SK-N-SH (cell line): ENCODE data around the gene TGFA. TPM values are rescaled to one million over a fixed set of nuclear protein-coding genes. Genes with fewer than 3 reads are reported as not detected.
A peak's percentile ranks its signal among the peaks of the same experiment; 100 is the strongest.

Experiments used
- CTCF ChIA-PET: fragments of 300-600, 350-600 bp; formaldehyde crosslinking; extraction: SDS; loops from one replicate; lab custom pipeline; 2021; lab: Yijun Ruan, JAX
- POLR2A ChIA-PET: fragments of 350-600 bp; sonication (Branson Sonifier 250); formaldehyde crosslinking; extraction: SDS; loops from one replicate; lab custom pipeline; 2020; ENCODE audit warnings: antibody characterized with exemption, inconsistent platforms; lab: Yijun Ruan, JAX
- DNase-seq: peaks from one replicate; pipeline ENCODE4 v3.0.0; 2012
- H2AFZ ChIP-seq: fragments of 200-600 bp; sonication (generic); 2 replicates; pipeline ENCODE4 v1.8.1; 2016; ENCODE audit warnings: antibody characterized with exemption, mild to moderate bottlenecking, low read depth
- H3F3A ChIP-seq: fragments of 200-600 bp; sonication (generic); replicated peaks from 2 replicates; pipeline ENCODE3; 2016; ENCODE audit warnings: antibody characterized with exemption, mild to moderate bottlenecking; ENCODE audit not compliant: insufficient read depth
- H3K27ac ChIP-seq, 2 experiments: fragments of 200-500 bp in 1 of 2; fragments of 200-600 bp in 1 of 2; sonication (Bioruptor generic) in 1 of 2; sonication (generic), shearing (Covaris generic) in 1 of 2; 2 replicates each; pipeline versions ENCODE4 v1.5.1 to v1.6.1; 2014 to 2016; ENCODE audit warnings: low read depth in 2 of 2, inconsistent platforms in 1 of 2, low read length in 1 of 2, mild to moderate bottlenecking in 1 of 2, mixed read lengths in 1 of 2
- H3K27me3 ChIP-seq: fragments of 200-600 bp; sonication (generic), shearing (Covaris generic); 2 replicates; pipeline ENCODE4 v1.6.1; 2016; ENCODE audit warnings: mixed run types; ENCODE audit not compliant: insufficient read depth
- H3K36me3 ChIP-seq, 2 experiments: fragments of 200-500 bp in 1 of 2; fragments of 200-600 bp in 1 of 2; sonication (Bioruptor generic) in 1 of 2; sonication (generic) in 1 of 2; replicated peaks in 1 of 2; 2 replicates each; pipeline versions ENCODE3 to v1.5.1; 2014 to 2016; ENCODE audit warnings: low read length in 1 of 2, mild to moderate bottlenecking in 1 of 2; ENCODE audit not compliant: insufficient read depth in 2 of 2, control insufficient read depth in 1 of 2
- H3K4me1 ChIP-seq, 2 experiments: fragments of 200-500 bp in 1 of 2; fragments of 200-600 bp in 1 of 2; sonication (Bioruptor generic) in 1 of 2; sonication (generic), shearing (Covaris generic) in 1 of 2; 2 replicates each; pipeline versions ENCODE4 v1.5.1 to v1.6.1; 2014 to 2016; ENCODE audit warnings: low read depth in 1 of 2, low read length in 1 of 2, mixed run types in 1 of 2; ENCODE audit not compliant: insufficient read depth in 2 of 2, control insufficient read depth in 1 of 2
- H3K4me2 ChIP-seq: fragments of 200-600 bp; sonication (generic), shearing (Covaris generic); 2 replicates; pipeline ENCODE4 v1.6.1; 2017; ENCODE audit warnings: mixed run types
- H3K4me3 ChIP-seq, 2 experiments: fragments of 200-500 bp in 1 of 2; fragments of 200-600 bp in 1 of 2; sonication (Bioruptor generic) in 1 of 2; sonication (generic), shearing (Covaris generic) in 1 of 2; 2 replicates each; pipeline versions ENCODE4 v1.5.1 to v1.8.1; 2014 to 2016; ENCODE audit warnings: low read depth in 2 of 2, inconsistent platforms in 1 of 2, low read length in 1 of 2, mild to moderate bottlenecking in 1 of 2, mixed read lengths in 1 of 2, moderate library complexity in 1 of 2
- H3K79me2 ChIP-seq: fragments of 200-600 bp; sonication (generic); 2 replicates; pipeline ENCODE4 v1.8.1; 2017; ENCODE audit warnings: mild to moderate bottlenecking; ENCODE audit not compliant: insufficient read depth
- H3K9ac ChIP-seq: fragments of 200-600 bp; sonication (generic); 2 replicates; pipeline ENCODE4 v1.6.1; 2017; ENCODE audit warnings: mixed run types
- H3K9me2 ChIP-seq: fragments of 200-600 bp; sonication (generic); 2 replicates; pipeline ENCODE4 v1.6.1; 2017; ENCODE audit warnings: mixed run types
- H3K9me3 ChIP-seq: fragments of 200-600 bp; sonication (generic); 2 replicates; pipeline ENCODE4 v1.6.1; 2017; ENCODE audit warnings: mixed run types, mild to moderate bottlenecking, moderate library complexity
- H4K20me1 ChIP-seq: fragments of 200-600 bp; sonication (generic); 2 replicates; pipeline ENCODE4 v1.6.1; 2017; ENCODE audit warnings: mild to moderate bottlenecking, mixed run types; ENCODE audit not compliant: insufficient read depth
- EP300 ChIP-seq, 2 experiments: IDR thresholded peaks; 2 replicates each; pipeline versions ENCODE4 v1.4.0 to v1.6.1; 2012; ENCODE audit warnings: borderline replicate concordance in 1 of 2, low read depth in 1 of 2, low read length in 1 of 2
- FOSL2 ChIP-seq: IDR thresholded peaks from 2 replicates; pipeline ENCODE4 v1.4.0; 2012; ENCODE audit warnings: low read depth, mild to moderate bottlenecking, moderate library complexity, borderline replicate concordance
- GATA2 ChIP-seq: sonication (generic); formaldehyde crosslinking; IDR thresholded peaks from 2 replicates; pipeline ENCODE4 v1.5.0; 2020; ENCODE audit warnings: mild to moderate bottlenecking, missing genetic modification reagents
- IRF3 ChIP-seq: fragments of 150-350 bp; IDR thresholded peaks from 2 replicates; pipeline ENCODE4 v1.6.1; 2016; ENCODE audit warnings: mild to moderate bottlenecking, low read depth, low read length
- JUND ChIP-seq: IDR thresholded peaks from 2 replicates; pipeline ENCODE4 v1.4.0; 2012
- NRF1 ChIP-seq: IDR thresholded peaks from 2 replicates; pipeline ENCODE4 v1.6.1; 2012; ENCODE audit warnings: low read depth, mild to moderate bottlenecking, low read length
- POLR2AphosphoS5 ChIP-seq: IDR thresholded peaks from 2 replicates; pipeline ENCODE4 v1.6.1; 2012; ENCODE audit warnings: low read depth, low read length
- REST ChIP-seq: IDR thresholded peaks from 2 replicates; pipeline ENCODE4 v1.6.1; 2012; ENCODE audit warnings: mild to moderate bottlenecking, low read depth, low read length, moderate library complexity
- RFX5 ChIP-seq: IDR thresholded peaks from 2 replicates; pipeline ENCODE4 v1.6.1; 2012; ENCODE audit warnings: mild to moderate bottlenecking, improper control_type of control experiment, low read length
- RXRA ChIP-seq: IDR thresholded peaks from 2 replicates; pipeline ENCODE4 v1.4.0; 2012; ENCODE audit warnings: low read depth, mild to moderate bottlenecking, borderline replicate concordance
- SIN3A ChIP-seq: IDR thresholded peaks from 2 replicates; pipeline ENCODE4 v1.6.1; 2012; ENCODE audit warnings: low read depth, mild to moderate bottlenecking, low read length, moderate library complexity, borderline replicate concordance
- TAF1 ChIP-seq: IDR thresholded peaks from 2 replicates; pipeline ENCODE4 v1.6.1; 2012; ENCODE audit warnings: low read depth, mild to moderate bottlenecking, low read length, moderate library complexity, borderline replicate concordance
- TEAD4 ChIP-seq: IDR thresholded peaks from 2 replicates; pipeline ENCODE4 v1.4.0; 2012; ENCODE audit warnings: mild to moderate bottlenecking, borderline replicate concordance; ENCODE audit not compliant: insufficient read depth
- USF1 ChIP-seq: IDR thresholded peaks from 2 replicates; pipeline ENCODE4 v1.4.0; 2012; ENCODE audit warnings: low read depth, borderline replicate concordance
- USF2 ChIP-seq: fragments of 150-350 bp; IDR thresholded peaks from 2 replicates; pipeline ENCODE4 v1.6.1; 2017; ENCODE audit warnings: antibody characterized with exemption, low read length, low read depth, borderline replicate concordance
- YY1 ChIP-seq: IDR thresholded peaks from 2 replicates; pipeline ENCODE4 v1.4.0; 2012; ENCODE audit warnings: low read depth, mild to moderate bottlenecking
- WGBS: methylation state at CpG from one replicate; pipeline ENCODE4 v1.1.6; 2017; ENCODE audit warnings: low lambda C conversion rate; 5-methylcytosine and 5-hydroxymethylcytosine counted together
- polyA plus RNA-seq, 3 experiments: library from polyadenylated mRNA; depleted of rRNA; stranded (reverse); fragments of >200 nt; gene quantifications; 2 replicates each; pipeline ENCODE4 v1.2.3, GENCODE V29; 2012

Gene TGFA
- polyA plus RNA-seq, 1 of the 3 experiments (the other 2 are of a cell fraction), result not detected

GRCh38 chr2:70596739-70597138 lies 43.1 kb upstream of the TGFA start:
- no peak for DNase-seq
- H3K79me2 ChIP-seq, result no peaks in the 10 kb centered on the region
- H3K27me3 ChIP-seq, result no peaks in the 10 kb centered on the region
- ChIA-PET CTCF (no interaction called here), POLR2A (no interaction called here)
- no peak overlapping the region for H3K9ac ChIP-seq
- H3K36me3 ChIP-seq, result no peaks in the 10 kb centered on the region
- no peaks in the 10 kb centered on the region for H3F3A ChIP-seq
- WGBS, result 58% methylated on average over 4 of the region's 7 CpGs
- peak overlapping the region; percentile 66; the same call in 1 of the 2 replicates for H2AFZ ChIP-seq
- peaks cover 0 to 4% of the 10 kb centered on the region in 2 experiments; a peak in 1 of 4 replicates for H3K4me1 ChIP-seq
- no peaks in the 10 kb centered on the region for H3K9me3 ChIP-seq
- no peaks in the 10 kb centered on the region for H4K20me1 ChIP-seq
- H3K9me2 ChIP-seq, result no peaks in the 10 kb centered on the region
- TF ChIP-seq USF2 (no peak), NRF1 (no peak), YY1 (no peak), IRF3 (no peak), SIN3A (no peak), EP300 (IDR thresholded peaks at IDR 0.05; ENCODE audit: borderline replicate concordance in 1 of 2, low read depth in 1 of 2, low read length in 1 of 2) (no peak), GATA2 (CRISPR knock-in tag) (no peak), REST (no peak), USF1 (no peak), TEAD4 (no peak), FOSL2 (no peak), POLR2AphosphoS5 (no peak), TAF1 (no peak), RXRA (no peak), RFX5 (no peak), JUND (no peak)
- no peak overlapping the region for H3K4me3 ChIP-seq
- no peak overlapping the region for H3K4me2 ChIP-seq
- no peak overlapping the region for H3K27ac ChIP-seq
